HG02623 (cell line): ENCODE data around the gene SIPA1L3.

ENCODE experiments used
- ATAC-seq: cut with Tn5 transposase; IDR thresholded peaks from one replicate; pipeline ENCODE4 v1.9.1; 2021; ENCODE audit warnings: moderate library complexity; ENCODE audit not compliant: unreplicated experiment

SIPA1L3 gene

DNA sequence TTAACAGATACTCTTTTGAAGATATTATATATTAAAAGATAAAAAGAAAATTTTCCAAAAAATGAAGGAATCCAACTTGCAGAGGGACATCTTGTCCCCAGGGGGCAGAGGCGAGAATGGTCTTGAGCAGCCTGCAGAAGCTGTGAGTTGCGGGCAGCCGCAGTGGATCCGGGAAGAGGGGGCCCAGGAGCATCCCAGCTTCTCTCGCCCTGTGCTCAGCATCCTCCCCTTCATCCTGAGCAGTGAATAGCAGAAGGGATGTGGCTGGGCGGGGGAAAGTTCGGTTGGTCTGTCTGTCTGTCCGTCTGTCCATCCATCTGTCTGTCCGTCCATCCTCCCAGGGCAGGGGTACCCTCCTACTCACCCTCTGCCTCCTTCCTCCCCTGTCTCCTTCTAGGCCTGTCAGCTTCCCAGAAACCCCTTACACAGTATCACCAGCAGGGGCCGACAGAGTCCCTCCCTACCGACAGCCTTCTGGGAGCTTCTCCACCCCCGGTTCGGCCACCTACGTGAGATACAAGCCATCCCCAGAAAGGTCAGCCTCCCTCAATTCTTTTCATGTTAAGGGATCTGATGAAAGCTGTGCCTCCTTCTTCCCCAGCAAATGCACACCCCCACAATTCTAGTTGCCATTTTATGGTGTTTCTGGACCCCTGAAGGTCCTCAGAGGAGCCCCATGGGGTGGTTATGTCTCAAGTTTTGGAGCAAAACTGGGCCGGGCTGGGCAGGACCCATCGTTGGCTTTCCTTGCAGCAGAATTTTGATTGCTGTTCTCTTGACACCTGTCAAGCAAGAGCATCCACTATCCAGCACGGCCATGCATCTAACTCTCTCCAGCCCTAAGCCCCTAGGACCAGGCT is 235.4 kb downstream of the SIPA1L3 start:
- no peak for ATAC-seq

DNA sequence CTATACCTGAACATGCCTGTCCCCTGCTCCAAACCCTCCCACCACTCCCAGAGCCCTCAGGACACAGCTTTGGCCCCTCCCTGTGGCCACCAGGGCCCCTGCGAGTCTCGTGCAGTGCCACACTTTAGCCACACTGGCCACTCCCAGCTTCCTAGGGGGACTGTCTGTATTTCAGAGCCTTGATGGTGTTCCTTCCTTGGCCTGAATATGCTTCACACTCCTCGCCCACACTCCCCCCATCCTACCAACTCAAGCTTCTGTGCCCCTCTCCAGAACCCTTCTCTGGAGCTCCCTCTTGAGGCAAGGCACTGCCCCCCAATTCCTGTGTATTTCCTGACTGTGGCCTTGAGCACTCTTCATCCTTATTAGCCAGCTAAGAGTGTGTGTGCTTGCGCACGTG is 236.8 kb downstream of the SIPA1L3 start:
- ATAC-seq: no peak

DNA sequence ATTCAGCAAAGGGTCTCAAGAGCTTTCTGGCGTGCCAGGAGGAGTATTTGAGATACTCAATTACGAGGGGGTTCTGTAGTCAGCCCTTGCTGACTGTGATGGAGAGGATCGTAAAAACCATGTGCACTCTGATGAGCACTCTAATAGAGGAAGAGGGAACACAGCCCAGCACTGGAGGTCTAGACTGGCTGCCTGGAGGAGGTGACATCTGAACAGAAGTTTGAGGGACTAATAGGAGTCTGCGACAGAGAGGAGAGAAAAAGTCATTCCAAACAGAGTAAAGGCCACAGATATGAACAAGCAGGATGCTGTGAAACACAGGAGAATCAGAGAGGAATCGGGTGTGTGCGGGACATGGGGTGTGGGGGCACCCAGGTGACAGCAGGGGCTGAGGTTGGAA is 237.7 kb downstream of the SIPA1L3 start:
- ATAC-seq: no peak

DNA sequence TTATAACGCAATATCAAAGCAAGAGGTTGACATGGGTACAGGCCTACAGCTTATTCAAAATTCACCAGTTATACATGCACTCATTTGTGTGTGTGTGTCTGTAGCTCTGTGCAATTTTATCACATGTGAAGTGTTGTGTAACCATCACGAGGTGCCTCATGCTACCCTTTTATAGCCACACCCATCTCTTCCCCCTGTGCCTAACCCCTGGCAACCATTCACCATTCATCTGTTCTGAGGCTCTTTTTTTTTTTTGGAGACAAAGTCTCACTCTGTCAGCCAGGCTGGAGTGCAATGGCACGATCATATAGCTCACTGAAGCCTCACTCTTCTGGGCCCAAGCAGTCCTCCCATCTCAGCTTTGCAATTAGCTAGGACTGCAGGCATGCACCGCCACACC is 238.6 kb downstream of the SIPA1L3 start:
- ATAC-seq: no peak

DNA sequence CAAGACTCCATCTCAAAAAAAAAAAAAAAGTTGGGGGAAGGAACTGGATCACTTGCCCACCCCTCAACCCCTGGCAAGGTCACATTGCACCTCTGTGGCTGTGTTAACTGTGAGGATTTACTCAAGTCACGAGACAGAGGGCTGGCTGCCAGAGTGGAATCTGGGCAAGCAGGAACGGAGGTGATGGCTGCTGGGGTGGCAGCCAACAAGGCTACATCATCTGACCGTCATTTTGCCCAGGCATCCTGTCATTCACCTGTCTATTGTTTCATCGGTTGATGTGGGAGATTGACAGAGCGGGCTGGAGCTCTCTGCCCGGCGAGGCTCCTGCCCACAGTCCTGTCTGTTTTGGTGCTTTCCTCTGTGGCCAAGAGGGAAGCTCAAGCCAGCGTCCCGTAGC is 241.3 kb downstream of the SIPA1L3 start:
- ATAC-seq: no peak

DNA sequence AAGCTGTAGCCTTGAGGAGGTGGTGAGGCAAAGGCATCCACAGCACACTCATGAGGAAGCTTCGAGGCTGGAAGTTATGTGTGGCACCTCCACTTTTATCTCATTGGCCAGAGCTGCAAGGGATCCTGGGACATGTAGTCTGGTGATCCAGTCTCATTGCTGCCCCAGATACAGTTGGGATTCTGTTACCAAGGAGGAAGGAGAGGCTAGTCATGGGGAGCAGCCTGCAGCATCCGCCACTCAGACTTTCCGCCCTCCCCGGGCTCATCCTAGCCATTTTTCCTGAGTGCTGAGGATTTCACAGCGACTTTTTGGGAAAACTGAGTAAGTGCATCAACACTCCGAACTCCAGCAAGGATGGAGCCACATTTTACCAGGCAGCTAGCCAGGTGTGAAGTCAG is 242.7 kb downstream of the SIPA1L3 start:
- no peak for ATAC-seq

DNA sequence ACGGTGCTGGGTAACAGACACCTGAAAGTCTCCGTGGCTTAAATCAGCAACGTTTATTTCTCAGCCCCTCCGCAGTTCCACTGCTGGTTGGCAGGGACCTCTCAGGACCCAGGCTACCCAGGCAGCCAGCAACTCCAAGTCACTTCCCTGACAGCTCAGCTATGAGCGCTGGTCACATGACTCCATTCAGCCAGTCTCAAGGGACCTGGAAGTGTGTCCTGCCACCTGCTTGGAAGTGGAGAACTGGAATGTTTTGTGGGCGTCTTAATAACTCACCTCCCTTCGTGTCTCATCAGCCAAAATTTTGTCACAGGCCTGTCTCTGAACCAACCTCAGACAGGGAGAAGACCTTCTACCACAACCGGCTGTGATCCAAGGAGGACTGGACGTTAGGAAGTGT is 244.2 kb downstream of the SIPA1L3 start:
- ATAC-seq: no peak

DNA sequence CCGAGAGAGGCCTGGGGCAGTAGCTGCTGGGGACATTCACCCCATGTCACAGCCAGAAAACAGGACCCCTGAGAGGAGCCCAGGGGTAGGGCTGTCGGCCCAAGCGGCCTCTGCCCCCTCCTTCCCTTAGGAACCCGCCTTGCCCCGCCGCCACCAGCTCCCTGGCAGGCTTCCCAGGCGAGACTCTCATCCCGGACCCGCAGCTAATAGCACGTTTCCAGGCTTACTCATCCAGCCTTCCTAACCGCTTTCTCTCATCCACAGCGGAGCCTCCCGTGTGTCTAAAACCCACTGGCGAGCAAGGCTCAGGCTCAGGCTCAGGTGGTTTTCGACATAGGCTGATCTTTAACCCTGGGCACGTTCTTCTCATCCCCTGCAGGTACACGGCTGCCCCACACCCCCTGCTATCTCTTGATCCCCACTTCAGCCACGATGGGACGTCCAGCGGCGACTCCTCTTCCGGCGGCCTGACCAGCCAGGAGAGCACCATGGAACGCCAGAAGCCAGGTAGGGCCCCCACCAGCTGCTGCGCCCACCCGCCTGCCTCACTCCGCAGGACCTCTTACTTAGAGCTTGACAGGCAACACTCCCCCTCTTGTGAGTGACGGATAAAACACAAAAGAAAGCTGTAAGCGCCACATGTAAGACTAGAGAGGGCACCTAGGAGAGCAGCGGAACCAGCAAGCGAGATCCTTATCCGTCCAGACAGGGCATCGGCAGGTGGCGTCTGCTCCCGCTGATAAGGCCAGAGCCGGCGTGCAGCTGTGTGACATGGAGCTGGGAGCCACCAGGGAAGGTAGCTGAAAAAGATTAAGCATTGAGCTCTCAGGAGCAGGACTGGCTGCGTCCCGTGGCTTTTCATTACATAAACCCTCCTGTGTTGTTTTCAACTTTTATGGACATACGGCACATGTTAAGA is 245.7 kb downstream of the SIPA1L3 start:
- ATAC-seq: no peak

DNA sequence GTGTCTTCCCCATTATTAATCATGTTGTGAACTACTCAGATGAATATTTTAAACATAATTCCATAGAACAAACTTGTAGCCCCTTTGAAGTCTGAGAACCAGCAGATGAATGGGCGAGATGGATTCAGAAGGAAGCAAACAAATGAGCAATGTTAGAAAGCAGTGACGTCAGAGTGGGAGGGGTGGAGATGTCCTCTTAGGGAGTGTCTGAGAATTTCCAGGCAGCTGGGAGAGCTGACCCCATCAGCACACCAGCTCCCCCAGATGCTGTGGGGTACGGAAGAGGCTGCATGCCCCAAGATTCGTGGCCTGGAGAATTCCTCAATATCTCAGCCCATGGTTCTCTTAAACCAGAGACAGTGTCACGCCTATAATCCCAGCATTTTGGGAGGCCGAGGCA is 248.4 kb downstream of the SIPA1L3 start:
- no peak for ATAC-seq

DNA sequence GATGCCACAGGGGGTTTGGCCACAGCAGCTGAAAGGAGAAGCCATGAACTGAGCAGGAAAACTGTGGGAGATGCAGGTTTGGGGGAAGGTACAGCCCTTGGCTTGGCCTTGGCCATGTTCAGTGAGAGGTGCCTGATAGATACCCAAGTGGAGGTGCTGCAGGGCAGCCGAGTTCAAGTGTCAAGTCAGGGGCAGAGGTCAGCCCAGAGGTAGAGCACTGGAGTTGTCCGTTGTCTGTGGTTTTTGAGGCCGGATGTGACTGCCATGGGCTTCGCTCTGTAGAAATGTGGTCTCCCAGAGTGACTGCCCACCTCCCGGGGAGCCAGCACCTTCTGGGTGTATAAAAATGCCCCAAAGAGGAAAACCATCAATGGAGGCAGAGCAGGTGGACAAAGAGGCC is 251.7 kb downstream of the SIPA1L3 start:
- no peak for ATAC-seq

DNA sequence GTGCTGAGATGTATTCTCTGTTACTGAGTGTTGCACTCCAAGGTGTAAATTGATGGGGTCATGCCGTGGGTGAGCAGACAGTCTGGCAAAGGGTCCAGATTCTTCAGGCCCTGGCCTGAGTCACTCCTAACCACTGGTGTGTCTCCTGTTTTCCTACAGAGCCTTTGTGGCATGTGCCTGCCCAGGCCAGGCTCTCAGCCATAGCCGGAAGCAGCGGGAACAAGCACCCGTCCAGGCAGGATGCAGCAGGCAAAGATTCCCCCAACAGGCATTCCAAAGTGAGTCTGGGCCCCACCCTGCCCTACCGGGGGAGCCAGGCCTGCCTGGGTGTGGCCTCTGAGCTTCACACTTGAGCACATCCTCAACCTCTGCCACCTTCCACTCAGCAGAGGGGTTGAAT is 255.1 kb downstream of the SIPA1L3 start:
- ATAC-seq: no peak

DNA sequence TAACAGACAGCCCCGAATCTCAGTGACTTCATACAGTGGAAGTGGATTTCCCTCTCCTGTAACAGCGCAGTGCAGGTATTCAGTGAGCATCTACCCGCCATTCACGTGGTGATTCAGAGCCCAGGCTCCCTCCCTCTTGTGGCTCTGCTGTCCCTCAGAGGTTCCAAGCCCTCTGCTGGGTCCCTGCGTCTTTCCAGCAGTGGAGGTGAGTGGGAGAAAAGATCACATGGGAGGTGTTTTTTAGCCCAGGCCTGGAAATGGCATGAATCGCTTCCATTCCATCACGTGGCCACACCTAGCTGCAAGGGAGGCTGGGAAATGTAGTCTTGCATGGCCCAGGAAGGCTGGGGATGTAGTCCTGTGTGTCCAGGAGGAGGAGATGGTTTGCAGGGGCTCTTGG is 255.6 kb downstream of the SIPA1L3 start:
- no peak for ATAC-seq

DNA sequence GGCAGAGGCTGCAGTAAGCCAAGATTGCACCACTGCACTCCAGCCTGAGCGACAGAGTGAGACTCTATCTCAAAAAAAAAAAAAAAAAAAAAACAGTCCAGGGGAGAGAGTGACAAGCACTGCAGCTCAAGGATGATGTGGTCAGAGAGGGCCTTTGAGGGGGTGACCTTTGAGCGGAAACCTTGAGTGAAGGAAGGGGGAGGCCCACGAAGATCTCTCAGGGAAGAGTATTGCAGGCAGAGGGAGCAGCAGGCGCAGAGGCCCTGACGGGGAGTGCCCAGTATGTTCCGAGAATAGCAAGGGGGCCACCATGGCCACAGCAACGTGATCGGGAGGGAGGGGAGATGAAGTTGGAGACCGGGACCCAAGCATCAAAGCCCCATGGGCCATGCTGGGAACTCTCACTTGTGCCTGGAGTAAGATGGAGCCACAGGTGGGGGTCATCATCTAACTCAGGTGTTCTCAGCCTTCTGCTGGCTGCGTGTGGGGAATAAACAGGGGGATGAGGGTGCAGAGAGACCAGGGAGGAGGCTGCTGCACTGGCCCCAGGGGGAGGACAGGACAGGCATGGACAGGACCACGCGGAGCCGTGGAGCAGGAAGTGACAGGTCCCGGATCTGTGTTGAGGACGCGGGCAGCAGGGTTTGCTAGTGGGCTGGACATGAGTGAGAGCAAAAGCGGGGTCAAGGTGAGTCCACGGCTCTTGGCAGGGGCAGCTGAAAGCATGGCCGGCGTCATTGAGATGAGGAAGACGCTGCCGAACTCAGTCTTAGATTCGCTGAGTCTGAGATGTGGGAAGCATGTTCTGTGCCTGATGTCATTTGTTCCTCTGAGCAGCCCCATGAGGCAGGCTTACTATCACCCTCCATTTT is 256.6 kb downstream of the SIPA1L3 start:
- ATAC-seq: no peak

DNA sequence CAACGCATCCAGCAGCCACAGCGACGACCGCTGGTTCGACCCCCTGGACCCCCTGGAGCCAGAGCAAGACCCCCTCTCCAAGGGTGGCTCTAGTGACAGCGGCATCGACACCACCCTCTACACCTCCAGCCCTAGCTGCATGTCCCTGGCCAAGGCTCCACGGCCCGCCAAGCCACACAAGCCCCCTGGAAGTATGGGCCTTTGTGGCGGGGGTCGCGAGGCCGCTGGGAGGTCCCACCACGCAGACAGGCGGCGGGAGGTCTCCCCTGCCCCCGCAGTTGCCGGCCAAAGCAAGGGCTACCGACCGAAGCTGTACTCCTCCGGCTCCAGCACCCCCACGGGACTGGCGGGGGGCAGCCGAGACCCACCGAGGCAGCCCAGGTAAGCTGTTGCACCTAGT is 257.5 kb downstream of the SIPA1L3 start:
- no peak for ATAC-seq

DNA sequence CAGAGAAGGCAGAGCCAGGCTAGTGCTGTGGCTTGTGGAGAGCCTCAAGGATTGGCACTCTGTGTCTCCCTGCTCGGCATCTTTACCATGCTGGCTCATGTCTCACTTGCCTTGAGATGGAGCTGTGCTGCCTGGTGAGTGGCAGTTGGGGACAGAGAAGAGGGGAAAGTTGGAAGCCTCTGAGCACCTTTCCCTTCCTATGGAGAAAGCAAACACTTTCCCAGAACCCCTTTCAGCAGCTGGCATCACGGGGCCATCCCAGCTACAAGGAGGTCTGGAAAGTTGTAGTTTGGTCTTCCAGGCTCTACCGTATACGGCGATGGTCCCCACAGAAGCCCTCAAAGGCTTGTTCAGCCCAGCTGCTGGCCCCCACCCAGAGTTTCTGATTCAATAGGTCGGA is 258.3 kb downstream of the SIPA1L3 start:
- ATAC-seq: no peak

DNA sequence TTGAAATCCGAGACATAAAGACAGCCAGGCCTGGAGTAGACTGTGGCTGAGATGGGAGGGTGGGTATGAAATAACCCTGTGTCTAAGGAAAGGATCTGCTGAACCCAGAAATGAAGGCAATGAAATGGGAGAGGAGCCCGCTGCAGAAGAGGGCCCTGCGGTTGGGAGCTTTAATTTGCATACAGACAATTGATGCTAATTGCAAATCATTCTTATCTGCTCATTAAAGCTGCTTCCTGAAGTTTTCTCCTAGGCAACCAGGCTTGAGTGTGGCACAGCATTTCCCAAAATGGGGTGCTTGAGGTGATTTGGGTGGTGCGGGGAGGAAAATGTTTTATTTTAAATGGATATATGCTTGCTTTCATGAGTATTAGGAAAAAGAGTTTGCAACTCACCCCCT is 261.6 kb downstream of the SIPA1L3 start:
- ATAC-seq: no peak

DNA sequence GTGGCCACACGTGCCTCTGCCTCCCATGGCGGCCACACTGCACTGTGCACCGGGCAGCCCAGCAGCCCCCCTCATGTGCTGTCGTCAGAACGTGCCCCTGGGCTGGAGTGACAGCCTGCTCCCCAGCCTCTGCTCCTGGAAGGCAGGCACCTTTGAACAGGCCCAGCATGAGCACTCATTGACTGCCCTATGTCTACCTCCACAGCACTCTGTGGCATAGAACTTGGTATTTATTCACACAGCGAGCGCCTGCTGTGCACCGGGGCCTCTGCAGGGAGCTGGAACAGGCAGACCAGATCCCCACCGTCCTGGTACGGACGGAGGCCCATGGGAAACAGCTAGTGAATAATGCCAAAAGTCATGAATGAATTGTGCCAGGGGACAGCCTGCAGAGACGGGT is 263.3 kb downstream of the SIPA1L3 start:
- no peak for ATAC-seq

DNA sequence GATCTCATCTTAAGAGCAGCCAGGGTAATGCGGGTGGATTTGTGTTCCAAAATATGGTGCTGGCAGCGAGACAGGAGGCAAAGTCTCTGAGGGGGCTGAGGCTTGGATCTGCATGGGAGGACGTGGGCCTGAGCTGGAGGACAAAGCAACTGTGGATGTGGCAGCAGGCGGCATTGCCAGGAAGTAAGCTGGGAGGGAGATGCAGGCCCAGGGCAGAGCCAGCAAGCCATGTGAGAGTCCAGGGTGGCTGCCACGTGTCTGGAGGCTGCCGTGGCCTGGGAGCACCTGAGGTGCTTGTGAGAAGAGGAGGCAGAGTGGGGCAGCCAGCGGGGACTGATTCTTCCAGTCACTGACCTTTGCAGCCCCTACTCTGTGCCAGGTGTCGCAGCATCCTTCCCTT is 265.0 kb downstream of the SIPA1L3 start:
- no peak for ATAC-seq

DNA sequence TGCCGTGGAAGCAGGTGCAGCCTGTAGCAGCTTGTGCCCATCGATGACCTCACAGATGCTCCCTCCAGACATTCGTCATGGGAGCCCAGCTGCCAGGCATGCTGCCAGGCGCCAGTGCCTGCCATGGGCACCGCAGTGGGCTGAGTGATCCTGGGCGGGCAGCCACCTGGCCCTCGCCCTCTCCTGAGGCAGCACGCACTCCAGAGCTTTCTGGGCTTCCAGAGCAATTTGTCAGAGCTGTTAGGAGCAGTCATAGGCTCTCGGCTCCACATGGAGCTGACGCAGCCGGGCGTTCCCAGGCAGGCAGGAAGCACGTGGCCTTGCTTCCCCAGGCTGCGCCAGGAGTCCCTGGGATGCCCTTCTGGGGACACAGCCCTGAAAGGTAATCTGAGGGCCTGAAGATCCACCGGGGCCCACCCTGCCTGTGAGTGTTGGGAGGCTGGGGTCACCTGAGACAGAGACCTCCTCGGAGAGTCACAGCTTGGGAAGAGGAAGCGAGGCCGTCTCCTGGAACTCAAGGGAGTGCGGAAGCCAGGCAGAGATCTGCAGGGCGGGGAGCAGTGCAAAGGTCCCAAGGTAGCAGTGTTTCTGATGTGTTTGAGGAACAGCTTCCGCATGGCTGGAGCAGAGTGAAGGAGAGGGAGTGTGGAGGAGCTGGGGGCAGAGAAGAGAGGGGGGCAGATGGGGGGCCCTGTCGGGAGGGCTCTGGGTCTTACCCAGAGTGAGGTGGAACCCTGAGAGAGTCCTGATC is 266.5 kb downstream of the SIPA1L3 start:
- no peak for ATAC-seq

DNA sequence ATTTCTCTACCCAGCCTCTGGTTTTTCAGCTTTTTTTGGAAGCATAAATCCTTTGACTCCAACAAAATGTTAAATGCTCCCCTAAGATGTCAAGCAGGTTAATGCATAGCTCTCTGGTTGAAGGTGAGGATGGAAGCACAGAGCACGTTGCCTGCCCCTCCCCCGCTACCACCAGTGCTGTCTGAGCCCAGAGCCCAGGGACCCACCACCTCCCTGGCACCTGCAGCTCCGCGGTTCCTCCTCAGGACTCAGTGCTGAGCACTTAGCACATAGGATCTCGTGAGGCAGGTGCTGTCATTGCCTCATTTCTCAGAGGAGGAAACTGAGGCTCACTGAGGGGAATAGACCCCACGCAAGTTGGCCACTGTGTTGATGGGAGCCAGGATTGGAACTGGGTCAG is 268.4 kb downstream of the SIPA1L3 start:
- no peak for ATAC-seq
